Body of pancreas (tissue), 4 donors: ENCODE measurements around the gene TAS2R4. TPM values are rescaled to one million over a fixed set of nuclear protein-coding genes. Genes with fewer than 3 reads are reported as not detected.

Source experiments
- ATAC-seq: fragments of 150-250 bp; one replicate; pipeline ENCODE4 v1.9.1; 2016
- DNase-seq, 4 donors: peaks; one replicate each; pipeline ENCODE4 v3.0.0-alpha.2; 2019
- H3K27ac ChIP-seq, 4 donors: fragments of 200-600 bp; sonication (generic); 1 replicate in 3 of 4; 2 replicates in 1 of 4; pipeline versions ENCODE4 v1.5.1 to v1.6.1; 2016 to 2019; ENCODE audit warnings: mild to moderate bottlenecking in 1 of 4, mixed read lengths in 1 of 4, moderate library complexity in 1 of 4
- H3K27me3 ChIP-seq, 2 donors: fragments of 200-600 bp; sonication (generic); one replicate each; pipeline ENCODE4 v1.6.0; 2016; ENCODE audit warnings: mild to moderate bottlenecking in 1 of 2
- H3K36me3 ChIP-seq, 2 donors: fragments of 200-600 bp; sonication (generic); replicated peaks in 1 of 2; 2 replicates each; pipeline ENCODE4 v1.5.1; 2016; ENCODE audit warnings: low read depth in 2 of 2; ENCODE audit not compliant: insufficient read depth in 1 of 2
- H3K4me1 ChIP-seq: fragments of 200-600 bp; sonication (generic); one replicate; pipeline ENCODE4 v1.6.0; 2016
- H3K4me3 ChIP-seq, 2 donors: fragments of 200-600 bp; sonication (generic); 1 replicate in 1 of 2; 2 replicates in 1 of 2; pipeline ENCODE4 v1.5.1; 2016 to 2019
- H3K9me3 ChIP-seq, 3 donors: fragments of 200-600 bp; sonication (generic); 1 replicate in 2 of 3; 2 replicates in 1 of 3; pipeline ENCODE4 v1.5.1; 2016
- CTCF ChIP-seq, 7 experiments: fragments of 450-650 bp in 4 of 7; fragments of 200-600 bp in 3 of 7; sonication (generic) in 3 of 7; IDR thresholded peaks; one replicate each; pipeline ENCODE4 v1.5.1; 2016 to 2019; ENCODE audit warnings: antibody characterized with exemption in 7 of 7
- POLR2A ChIP-seq, 3 donors: fragments of 450-650 bp; IDR thresholded peaks; one replicate each; pipeline ENCODE4 v1.6.1; 2016; ENCODE audit warnings: antibody characterized with exemption in 3 of 3, mild to moderate bottlenecking in 2 of 3
- WGBS, 2 donors: methylation state at CpG; one replicate each; pipeline ENCODE4 v1.1.5; 2017; 5-methylcytosine and 5-hydroxymethylcytosine counted together
- intact Hi-C: fragments of 100-400 bp; cut with DNase I; formaldehyde crosslinking; loops from one replicate; pipeline ENCODE4 v1.15.1; 2023
- total RNA-seq, 2 donors: library from RNA; depleted of rRNA; stranded (reverse); fragments of >200 nt; gene quantifications; one replicate each; pipeline ENCODE4 v1.1.0, GENCODE V29; 2016

The TAS2R4 gene, protein sequence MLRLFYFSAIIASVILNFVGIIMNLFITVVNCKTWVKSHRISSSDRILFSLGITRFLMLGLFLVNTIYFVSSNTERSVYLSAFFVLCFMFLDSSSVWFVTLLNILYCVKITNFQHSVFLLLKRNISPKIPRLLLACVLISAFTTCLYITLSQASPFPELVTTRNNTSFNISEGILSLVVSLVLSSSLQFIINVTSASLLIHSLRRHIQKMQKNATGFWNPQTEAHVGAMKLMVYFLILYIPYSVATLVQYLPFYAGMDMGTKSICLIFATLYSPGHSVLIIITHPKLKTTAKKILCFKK
- total RNA-seq: 1 to 10 TPM; 1.3 to 3.4 TPM

- Histone ChIP-seq H3K27me3 (no peaks in the 10 kb centered on the region), H3K36me3 (no peaks in the 10 kb centered on the region), H3K9me3 (no peaks in the 10 kb centered on the region), H3K27ac (no peak within 1 kb of the TSS), H3K4me3 (no peak within 1 kb of the TSS), H3K4me1 (no peaks in the 10 kb centered on the region)
- intact Hi-C loops: no loop called here
- DNase-seq: no peak
- TF ChIP-seq CTCF (IDR thresholded peaks at IDR 0.05): no peak
- TF ChIP-seq POLR2A (IDR thresholded peaks at IDR 0.05): no peak
- WGBS, 2 donors: 96 to 100% methylated on average over 1 of the region's 1 CpG
- ATAC-seq: no peak
These were observed at the start of gene TAS2R4 for GRCh38 chr7:141776374-141776773. Gene TAS2R4 (plus strand): TSS chr7:141776674. CDS start chr7:141778489, 1,815 bp downstream.

DNA sequence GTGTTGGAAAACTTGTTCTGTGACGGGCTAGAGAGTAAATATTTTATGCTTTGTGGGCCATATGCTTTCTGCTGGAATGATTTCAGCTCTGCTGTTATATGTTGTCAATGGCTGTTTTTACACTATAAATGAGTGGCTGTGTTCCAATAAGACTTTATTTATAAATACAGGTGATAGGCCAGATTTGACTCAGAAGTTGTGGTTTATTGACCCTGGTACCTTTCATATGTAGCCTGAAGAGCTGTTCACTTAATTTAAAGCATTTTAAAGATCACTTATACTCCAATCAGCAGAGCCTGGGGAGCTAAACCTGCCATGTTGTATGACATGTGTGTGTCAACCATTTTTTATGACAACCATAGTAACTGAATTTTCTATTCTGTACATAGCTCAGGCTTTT is 47.5 kb upstream of the TAS2R4 start:
- no peaks in the 10 kb centered on the region for H3K4me1 ChIP-seq
- H3K36me3 ChIP-seq: no peaks in the 10 kb centered on the region
- TF ChIP-seq POLR2A (IDR thresholded peaks at IDR 0.05): no peak
- no peak for TF ChIP-seq CTCF (IDR thresholded peaks at IDR 0.05)
- ATAC-seq (no peak), DNase-seq (no peak)
- 87 to 88% methylated on average over 1 of the region's 1 CpG for WGBS, 2 donors
- no peaks in the 10 kb centered on the region for H3K27me3 ChIP-seq
- no peak overlapping the region for H3K27ac ChIP-seq
- no peaks in the 10 kb centered on the region for H3K9me3 ChIP-seq
- intact Hi-C loops: no loop called here
- no peak overlapping the region for H3K4me3 ChIP-seq

DNA sequence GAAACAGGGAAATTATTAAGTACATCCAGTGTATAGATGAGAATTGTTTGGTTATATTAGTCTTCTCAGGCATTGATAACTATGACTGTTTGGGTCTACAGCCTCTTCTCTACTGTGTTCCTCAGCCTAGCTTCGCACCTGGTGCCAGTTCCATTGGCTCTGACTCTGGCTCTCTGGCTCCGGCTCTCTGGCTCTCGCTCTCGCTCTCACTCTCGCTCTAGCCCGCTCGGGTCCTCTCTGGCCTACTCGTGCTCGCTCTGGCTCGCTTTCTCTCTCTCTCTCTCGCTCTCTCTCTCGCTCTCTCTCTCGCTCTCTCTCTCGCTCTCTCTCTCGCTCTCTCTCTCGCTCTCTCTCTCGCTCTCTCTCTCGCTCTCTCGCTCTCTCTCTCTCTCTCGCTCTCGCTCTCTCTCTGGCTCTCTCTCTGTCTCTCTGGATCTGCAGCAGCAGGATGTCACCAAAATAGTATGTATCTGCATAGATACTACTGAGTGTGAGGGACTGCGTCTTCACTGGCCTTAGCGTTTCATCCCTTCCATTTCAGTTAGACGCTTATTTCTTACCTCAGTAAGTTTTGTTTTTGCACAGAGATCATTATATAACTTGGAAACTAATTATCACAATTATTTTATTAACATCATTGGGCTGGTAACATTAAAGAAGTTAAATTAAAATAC is 44.9 kb upstream of the TAS2R4 start:
- no peak overlapping the region for H3K27ac ChIP-seq
- no peak for TF ChIP-seq POLR2A (IDR thresholded peaks at IDR 0.05)
- peak in 1 of 7 experiments; percentile 7 for TF ChIP-seq CTCF (IDR thresholded peaks at IDR 0.05)
- H3K9me3 ChIP-seq: no peaks in the 10 kb centered on the region
- H3K27me3 ChIP-seq: no peaks in the 10 kb centered on the region
- intact Hi-C loops: loop anchor here (10.0 kb wide), 1 partner anchor 67 kb away; no protein-coding TSS in a partner anchor
- ATAC-seq: no peak
- DNase-seq: peak in 1 of 4 donors; percentile 13
- no peak overlapping the region for H3K4me3 ChIP-seq
- no peaks in the 10 kb centered on the region for H3K36me3 ChIP-seq
- 75 to 80% methylated on average over 16 to 22 of the region's 24 CpGs for WGBS, 2 donors
- H3K4me1 ChIP-seq: no peaks in the 10 kb centered on the region

DNA sequence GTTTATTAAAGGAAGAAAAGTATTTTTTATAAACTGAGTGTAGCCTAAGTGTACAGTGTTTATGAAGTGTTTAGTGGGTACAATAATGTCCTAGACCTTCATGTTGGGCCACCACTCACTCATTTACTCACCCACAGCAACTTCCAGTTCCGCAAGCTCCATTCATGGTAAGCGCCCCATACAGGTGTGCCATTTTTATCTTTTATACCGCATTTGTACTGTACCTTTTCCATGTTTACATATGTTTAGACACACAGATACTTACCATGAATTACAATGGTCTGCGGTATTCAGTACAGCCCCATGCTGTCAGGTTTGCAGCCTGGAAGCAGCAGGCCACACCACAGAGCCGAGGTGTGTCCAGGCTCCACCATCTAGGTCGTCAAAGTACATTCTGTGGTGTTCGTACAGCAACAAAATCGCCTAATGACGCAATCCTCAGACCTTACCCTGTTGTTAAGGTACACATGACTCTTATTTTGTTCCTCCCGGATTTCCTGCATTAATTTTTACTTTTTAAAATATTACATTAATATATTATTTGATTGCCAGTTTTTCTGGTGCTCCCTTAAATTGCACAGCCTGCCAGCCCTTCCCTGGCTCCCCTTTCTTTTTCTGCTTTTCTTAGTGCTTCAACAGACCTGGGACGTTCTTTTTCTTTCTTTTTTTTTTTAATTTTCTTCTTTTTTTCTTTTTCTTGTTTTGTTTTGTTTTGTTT is 39.2 kb upstream of the TAS2R4 start:
- 56 to 59% methylated on average over 11 of the region's 11 CpGs for WGBS, 2 donors
- peak overlapping the region in 1 of 2 donors; percentile 91 for H3K4me3 ChIP-seq
- intact Hi-C loops: loop anchor here (10.0 kb wide), 1 partner anchor 72 kb away; no protein-coding TSS in a partner anchor
- no peaks in the 10 kb centered on the region for H3K9me3 ChIP-seq
- no peak for TF ChIP-seq CTCF (IDR thresholded peaks at IDR 0.05)
- no peak for TF ChIP-seq POLR2A (IDR thresholded peaks at IDR 0.05)
- peak overlapping the region in 3 of 4 donors; percentile 66 to 90 (median 88) for H3K27ac ChIP-seq
- peak; percentile 16 to 31 (median 22) for DNase-seq
- peaks cover 21% of the 10 kb centered on the region for H3K4me1 ChIP-seq
- H3K36me3 ChIP-seq: peaks cover 0 to 8% of the 10 kb centered on the region in 2 donors
- H3K27me3 ChIP-seq: no peaks in the 10 kb centered on the region
- no peak for ATAC-seq
